HG03439 (cell line): Measurements from ENCODE around the gene LEKR1.
"Not testable (repeated sequence)": the region's sequence is repeated elsewhere in the genome, so short reads cannot be mapped to it uniquely, and the experiment has no call there.

Experiments used
- ATAC-seq: cut with Tn5 transposase; IDR thresholded peaks from one replicate; pipeline ENCODE4 v1.9.1; 2021; ENCODE audit warnings: mild to moderate bottlenecking, moderate library complexity; ENCODE audit not compliant: unreplicated experiment

The LEKR1 gene

DNA sequence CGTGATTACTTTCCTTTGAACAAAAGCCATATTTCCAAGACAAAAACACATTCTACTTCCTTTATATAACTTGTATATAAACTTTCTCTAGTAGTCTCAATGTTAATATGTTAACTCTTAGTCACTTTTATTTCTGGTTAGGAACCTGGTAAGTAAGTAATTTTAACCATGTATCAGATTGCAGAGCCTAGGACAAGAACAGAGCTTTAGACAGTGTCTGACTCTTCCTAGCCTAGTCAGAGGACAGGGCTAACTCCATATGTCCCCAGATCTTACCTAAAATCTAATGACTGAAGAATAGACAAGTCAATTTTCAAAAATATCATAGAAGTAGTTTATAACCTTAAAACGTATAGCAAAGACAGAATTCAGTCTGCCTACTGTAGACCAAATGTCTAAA lies 8.3 kb downstream of the LEKR1 start:
- no peak for ATAC-seq

DNA sequence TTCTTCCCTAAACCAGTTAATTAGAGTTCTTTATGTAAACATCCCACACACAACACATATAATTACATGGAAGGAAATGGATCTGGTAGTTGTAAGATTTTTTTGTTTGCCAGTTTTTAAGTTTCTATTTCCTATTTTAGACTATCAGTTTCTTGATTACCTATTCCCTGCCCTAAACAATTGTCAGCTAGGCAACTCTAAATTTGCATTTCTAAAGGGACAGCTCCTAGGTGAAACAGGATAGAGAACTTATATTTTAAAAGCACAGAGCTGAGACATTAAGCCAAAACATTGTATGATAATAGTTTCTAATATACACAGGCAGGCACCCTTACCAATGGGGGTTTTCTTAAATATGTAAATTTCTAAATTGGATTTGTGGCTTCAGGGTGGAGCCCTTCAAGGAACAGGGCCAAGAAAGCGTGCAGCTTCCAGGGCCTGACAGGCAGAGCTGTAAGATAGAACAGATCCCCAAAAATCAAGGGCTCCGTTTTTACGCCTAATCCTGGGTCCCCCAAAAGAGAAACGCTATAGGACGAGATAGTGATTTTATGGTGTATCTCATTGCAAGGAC lies 8.9 kb downstream of the LEKR1 start:
- ATAC-seq, result no peak

DNA sequence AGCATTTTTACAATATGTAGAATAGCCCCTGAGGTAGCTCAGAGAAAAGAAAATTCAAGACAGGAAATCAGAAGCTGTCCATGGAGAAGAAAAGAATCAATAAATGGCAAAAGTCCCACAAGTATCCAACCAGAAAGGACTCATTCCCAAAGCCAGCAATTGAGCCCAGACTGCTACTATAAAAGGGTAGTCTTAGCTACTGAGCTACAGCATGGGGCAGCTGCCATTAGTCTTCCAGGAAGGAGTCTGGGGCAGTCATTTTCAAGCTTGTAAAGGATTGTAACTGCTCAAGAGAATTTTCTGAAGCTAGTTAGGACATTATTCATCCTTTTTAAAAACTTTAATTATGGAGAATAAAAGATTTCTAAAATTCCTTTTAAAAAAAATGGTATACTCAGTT lies 10.5 kb downstream of the LEKR1 start:
- no peak for ATAC-seq

DNA sequence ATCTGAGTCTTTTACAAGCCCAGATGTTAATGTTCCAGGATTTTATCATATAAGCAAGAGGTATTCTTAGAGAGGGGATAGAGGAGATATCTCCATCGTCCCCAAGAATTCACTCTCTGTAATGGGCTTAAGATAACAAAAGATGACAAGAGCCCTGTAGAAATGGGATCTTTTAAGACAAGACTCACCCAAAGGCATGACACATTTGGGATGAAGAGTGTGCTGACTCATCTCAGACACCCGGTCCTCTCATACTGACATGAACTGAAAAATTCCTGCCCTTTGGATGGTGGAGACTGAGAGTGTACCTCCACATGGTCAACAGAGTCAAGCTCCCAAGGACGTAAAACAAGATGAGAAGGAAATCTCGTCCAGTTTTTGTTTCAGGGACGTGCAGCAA lies 11.0 kb downstream of the LEKR1 start:
- ATAC-seq, result no peak

DNA sequence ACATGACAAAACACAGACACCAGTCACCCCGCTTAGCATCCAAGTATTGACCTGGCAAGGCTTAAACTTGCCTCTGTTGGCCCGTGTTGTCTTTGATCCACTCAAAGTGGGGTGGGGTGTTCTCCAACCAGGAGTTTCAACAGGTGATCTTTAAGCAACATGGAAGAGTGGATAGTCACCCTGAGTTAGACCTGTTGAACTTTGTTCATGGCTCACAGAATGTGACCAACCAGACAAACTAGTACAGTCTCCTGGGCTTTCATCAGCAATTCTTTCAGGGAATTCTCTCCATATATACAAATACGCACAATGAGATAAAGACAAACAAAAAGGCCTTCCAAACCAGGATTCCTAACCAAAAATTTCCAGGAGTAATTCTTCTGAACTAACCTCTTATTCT lies 11.9 kb downstream of the LEKR1 start:
- ATAC-seq, result no peak

DNA sequence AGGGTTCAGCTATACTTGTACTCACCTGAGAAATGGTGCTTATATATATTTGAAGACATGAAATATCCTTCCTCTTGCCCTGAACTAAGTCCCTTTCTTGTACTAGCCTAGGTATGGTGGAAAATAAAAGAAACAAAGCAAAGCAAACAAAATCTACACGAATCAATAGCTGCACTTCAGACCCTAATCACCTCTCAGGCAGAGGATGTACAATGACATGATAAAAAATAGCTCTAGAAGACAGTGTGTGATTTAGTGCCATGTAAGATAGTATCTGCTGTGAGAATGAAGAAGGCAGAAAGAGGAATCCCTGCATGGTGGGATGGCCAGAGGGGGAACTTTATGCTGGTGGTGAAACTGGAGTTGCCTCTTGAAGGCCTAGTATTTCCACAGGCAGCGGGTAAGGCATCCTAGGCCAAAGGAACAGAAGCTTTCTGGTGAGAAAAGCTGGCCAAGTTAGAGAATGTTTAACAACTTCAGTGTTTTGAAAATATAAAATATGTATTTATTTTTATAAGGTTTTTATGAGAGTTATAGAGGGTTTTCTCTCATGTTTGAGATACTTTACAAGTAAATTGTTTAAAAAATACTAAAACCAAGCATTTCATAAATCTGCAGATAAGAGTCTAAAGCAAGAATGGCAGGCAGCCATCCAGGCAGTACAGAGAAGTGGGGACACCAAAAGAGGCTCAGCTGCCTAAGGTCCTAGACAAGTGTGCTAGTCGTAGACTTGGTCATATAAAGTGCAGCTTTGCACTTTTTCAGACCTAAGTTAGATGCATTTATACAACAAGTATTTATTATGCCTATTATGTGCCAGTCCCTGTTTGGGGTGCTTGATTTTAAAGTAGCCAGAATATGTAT lies 14.9 kb downstream of the LEKR1 start:
- ATAC-seq, result no peak

DNA sequence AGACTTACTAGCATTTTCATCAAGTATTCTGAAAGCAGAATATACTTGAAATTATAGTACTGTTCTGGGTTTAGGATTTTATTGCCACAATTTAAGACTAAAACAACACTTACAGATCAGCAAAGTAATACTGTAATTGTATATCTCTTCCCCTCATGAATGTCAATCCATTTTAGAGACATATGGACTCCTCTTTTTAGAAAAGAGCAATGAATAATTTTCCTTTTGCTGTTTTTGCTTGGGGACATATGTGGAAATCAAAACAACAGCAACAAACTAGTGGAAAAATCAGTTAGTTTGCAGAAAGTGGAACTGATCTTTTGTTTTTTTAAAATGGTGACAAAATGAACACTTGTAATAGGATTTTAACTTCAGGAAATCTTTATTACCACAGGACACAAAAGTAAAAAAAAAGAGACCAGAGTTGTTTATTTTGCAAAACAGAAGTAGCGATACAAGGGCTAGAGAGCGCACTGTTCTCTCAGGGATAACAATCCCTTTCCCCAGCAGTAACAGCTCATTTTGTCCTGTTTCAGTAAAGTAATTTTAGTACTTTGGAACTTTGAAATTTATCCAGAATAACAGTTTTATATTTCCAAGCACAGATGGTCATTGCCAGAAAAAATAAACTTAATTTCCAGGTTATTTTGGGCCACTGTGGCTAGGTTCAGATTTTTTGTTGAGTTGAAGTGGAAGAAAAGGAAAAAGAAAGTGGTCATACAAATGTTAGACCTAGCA lies 17.1 kb downstream of the LEKR1 start:
- no peak for ATAC-seq

DNA sequence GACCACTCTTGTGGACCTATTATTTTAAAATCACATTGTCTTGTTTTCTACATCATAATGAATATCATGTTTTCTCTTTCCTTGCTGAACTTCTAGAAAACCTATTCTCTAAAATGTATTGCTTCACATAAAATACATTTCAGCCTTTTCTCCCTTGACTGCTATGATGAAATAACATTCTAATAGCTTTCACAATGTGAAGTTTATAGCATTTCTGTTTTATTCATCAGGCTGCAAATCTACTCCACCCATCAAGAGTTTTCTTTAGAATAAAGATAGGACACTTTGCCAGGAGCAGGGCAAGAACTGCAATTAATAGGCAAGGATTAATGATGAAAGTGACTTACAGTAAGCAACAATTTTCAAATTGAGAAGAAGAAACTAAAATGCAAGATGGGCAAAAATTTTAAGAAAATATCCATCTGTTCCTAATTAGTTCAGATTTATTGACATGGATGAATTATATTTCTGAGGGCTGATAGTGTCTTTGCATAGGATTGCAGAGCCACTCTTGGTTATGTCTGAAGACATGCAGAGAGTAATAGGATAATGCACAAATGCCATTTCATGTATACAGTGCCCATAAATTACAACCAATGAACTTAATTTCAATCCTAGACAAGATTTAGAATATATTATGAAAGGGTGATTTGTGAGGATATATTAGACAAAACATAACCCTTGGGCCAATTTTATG lies 21.7 kb downstream of the LEKR1 start:
- no peak for ATAC-seq

DNA sequence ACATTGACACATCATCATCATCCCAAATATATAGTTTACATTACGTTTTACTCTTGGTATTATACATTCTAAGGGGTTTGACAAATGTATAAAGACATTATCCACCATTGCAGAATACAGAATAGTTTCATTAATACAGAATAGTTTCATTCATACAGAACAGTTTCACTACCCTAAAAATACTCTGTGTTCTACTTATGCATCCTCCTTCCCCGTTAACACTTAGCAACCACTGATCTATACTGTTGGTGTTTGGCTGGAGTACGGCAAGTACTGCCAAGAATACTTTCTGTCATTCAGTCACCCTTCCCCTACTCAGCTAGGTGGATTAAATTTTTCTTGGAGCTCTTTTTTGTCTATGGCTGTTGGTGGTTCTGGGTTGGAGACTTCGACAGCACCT lies 33.4 kb downstream of the LEKR1 start:
- ATAC-seq, result no peak

DNA sequence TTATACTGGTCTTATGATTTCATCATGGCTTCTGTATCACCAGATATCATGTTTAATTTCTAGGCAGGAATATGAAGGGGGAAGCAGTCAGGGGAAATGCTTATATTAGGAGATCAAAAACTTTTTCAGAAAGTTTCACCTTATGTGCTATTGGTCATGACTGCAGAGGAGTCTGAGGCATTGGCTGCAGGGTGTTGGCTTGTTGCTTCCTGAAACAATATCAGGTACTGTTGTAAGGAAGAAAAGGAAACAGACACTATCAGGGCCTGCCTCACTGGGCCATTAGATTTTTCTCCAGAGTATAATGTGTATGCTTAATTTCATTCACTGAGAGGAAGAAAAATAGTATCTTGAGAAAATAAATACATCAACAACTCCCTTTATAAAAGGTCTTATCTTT lies 34.7 kb downstream of the LEKR1 start:
- no peak for ATAC-seq

DNA sequence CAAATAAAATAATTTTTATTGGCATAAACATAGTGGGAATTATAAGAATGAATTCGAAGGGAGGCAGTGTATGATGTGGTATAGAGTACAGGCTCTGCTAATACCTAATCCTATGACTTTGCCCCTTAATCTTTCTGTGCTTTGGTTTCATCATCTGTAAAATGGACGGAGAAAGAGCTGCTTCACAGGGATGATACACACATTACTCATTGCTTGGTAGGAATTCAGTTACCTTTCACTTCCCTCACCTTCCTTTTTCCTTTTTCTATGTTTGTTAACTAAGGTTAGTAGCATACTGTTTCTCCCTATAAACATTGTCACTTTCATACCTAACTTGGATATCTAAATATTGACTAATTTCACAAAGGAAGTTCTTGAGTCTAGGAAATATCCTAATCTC lies 36.2 kb downstream of the LEKR1 start:
- no peak for ATAC-seq

DNA sequence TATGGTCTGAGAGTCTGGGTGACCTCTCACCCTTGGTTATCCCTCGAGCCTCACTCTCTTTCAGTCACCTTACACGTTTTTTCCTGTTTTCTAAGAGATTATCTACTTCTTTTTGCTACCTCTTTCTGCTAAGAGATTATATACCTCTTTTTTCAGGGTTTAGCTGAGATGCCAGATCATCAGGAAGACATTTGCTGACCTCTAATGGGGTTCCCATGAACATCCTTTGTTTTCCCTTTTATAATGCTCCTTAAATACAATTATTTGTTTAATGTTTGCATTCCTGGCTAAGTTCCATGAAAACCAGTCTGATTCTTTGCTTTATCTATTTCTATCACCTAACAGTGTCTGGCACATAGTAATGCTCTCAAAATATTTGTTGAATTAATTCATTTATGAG lies 39.6 kb downstream of the LEKR1 start:
- no peak for ATAC-seq

DNA sequence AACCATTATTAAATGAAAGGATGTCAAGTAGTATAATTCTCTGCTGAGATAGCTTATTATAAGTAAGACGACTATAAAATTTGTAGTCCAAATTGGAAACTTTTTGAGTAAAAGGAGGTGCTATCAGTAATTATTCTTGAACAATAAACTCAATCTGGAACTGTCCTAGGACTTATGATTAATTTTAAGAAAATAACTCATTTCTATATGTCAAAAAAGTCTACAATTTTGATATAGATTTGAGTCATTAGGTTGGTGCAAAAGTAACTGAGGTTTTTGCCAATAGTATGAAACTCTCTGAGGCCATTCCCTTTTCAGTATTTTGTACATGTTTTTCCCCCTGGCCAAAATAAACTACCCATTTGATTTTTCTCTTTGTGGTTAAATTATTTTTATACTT lies 41.0 kb downstream of the LEKR1 start:
- ATAC-seq, result no peak

DNA sequence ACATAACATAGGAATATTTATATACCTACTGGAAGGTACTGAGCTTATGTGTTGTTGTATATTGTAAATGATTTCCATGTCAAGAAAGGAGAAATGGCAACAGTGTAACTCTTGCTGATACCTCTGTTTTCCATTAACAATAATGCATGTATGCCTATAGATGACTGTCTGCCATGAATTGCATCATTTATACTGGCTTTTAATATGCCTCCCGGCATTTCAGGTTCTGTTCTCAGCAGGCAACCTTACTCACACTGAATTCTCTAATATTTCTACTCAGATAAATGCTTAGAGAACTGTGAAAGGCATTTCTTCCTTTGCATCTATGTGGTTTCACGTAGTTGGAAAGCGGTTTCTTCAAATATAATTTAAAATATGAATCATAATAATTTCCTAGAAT lies 41.8 kb downstream of the LEKR1 start:
- ATAC-seq, result no peak

DNA sequence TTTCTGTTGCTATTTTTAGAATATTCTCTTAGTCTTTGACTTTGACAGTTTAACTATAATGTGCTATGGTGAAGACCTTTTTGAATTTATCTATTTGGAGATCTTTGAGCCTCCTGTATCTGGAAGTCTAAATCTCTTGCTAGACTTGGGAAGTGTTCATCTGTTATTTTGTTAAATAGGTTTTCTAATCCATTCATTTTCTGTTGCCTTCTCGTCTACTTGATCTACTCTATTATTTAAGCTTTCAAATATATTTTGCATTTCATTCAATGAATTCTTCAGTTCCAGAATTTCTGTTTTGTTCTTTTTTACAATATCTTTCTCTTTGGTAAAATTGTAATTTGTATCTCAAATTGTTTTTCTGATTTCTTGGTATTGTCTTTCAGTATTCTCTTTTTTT lies 47.8 kb downstream of the LEKR1 start:
- ATAC-seq, result no peak

DNA sequence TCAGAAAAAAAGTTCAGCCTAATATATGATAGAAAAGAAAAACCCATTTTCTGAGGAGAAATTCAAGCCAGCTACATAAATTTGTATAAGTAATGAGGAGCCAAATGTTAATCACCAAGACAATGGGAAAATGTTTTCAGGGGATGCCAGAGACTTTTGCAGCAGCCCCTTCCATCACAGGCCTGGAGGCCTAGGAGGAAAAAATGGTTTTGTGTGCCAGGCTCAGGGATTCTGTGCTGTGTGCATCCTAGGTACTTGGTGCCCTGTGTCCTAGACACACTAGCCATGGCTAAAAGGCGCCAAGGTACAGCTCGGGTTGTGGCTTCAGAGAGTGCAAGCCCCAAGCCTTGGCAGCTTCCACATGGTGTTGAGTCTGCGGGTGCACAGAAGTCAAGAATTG lies 53.3 kb downstream of the LEKR1 start:
- ATAC-seq, result not testable (repeated sequence)

DNA sequence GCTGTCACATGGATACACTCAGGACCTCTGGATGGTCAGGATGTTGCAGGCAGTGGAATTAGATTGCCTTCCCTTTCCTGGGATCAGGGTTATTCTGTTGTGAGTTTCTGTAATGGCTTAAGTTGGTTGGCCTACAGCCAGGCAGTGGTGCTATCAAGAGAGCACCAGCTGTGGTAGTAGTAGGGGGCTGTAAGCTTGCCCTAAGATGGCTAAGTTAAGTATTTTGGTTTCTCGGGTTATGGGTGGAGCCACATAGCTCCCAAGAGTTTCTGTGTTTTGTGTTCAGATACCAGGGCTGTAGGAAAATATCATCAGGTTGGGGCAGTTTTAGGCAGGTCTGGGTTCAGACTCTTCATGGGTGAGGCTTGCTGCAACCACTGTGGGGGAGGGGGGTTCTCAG lies 59.6 kb downstream of the LEKR1 start:
- no peak for ATAC-seq

DNA sequence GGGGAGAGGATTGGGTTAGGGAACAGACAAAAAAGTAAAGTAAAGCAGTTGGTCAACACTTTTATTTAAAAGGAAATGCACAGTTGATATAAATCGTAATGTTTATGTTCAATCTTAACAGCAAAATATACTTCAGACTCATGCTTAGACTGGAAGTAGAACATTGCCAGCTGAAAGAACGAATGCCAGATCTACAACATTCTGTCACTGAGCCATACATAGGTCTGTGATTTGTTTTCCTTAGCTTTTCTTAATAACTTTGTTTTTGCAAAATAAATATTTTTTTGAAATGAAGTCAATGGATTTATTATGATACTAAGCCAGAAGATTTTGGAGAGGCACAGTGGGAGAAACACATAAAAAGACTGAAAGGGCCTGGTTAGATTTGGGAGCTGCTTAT lies 62.0 kb downstream of the LEKR1 start:
- no peak for ATAC-seq

DNA sequence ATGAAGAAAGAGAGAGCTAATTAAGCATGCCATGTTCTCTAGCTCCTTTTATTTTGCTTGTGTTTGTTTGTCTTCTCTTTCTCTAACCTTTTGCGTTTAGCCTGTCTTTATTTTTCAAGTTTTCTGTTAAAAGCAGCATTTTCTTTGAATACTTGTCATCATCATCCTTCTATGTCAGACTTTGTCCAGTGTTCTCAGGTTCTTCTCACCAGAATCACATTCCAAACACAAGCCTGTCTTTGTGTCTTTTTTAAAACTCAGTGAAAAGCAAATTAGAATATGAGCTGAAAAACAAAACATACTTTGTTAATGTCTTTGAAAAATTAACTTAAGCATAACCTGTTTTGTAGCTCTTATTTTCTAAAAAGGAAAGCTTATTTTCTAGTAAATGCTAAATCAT lies 62.4 kb downstream of the LEKR1 start:
- no peak for ATAC-seq

DNA sequence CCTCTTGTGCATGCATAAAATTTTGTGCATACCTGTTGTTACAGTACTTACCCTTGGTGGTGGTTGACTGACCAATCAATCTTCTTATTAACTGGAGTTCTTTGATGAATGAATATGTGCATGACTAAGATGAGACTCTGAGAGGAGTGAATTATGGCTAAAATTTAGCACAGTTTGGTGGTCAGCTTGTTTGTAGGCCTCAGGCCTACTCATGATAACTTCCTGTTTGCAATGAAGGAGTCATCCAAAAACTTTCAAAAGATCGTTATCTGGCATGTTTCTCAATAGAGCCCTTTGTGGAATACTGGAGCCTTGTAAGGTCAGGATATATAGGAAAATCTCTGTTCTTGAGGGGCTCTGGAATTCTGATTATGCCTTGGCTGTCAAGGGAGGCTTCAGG lies 66.5 kb downstream of the LEKR1 start:
- ATAC-seq, result no peak

DNA sequence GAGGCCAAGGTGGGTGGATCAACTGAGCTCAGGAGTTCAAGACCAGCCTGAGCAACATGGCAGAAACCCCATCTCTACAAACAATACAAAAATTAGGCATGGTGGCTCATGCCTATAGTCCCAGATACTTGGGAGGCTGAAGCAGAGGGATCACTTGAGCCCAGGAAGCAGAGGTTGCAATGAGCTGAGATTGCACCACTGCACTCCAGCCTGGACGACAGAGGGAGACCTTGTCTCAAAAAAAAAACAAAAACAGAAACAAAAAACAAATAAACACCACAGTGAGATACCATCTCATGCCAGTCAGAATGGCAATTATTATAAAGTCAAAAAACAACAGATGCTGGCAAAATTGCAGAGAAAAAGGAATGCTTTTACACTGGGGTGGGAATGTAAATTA lies 69.2 kb downstream of the LEKR1 start:
- not testable (repeated sequence) for ATAC-seq
